Measurements from ENCODE around the gene CPSF7.

The CPSF7 gene

DNA sequence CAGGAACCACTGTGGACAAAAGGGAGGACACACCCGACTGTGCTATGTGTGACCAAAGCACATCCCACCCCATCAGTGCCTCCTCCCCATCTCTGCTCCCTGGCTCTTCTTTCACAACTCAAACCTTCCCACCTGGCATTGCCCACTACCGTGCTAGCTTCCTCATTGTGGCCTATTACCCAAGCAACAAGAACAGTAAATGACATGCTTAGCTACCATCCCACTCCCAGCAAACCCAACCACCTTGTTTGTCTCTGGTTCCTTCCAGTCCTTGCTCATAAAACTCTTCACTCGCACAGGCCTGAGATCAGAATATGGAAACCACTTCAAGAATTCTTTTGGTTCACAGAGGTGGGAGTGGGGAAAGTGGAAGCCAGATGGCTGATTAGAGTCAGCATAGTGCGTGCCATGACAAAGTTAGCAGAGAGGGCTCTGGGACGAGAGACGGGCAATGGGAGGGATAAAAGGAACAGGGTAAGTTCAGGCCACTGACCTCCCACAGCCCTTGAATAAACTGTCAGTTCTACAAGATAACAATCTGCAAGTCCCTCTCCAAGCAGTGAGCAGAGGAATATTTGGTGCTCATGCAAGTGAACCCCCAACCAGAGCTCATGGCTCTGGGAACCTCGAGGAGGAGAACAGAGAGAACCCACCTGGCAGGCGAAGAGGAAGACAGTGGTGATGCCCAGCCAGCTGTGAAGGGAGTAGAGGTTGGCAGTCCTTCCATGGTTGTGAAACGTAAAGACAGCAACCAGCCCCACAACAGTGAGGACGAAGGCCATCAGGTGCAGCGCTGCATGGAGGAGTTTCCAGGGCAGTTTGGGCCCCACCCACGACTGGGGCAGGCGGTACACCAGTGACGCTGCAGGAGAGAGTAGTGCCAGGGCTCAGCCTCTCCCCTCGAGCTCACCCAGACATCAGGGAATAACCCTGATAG is 76.4 kb downstream of the CPSF7 start:
- no peak for DNase-seq

All from DMS79 treated with DMSO at 0.1 percent for 48 hours (cell line).